NT2/D1 (cell line): ENCODE data around the gene DAB2IP.
A peak's percentile ranks its signal among the peaks of the same experiment; 100 is the strongest.

Experiments used
- DNase-seq: peaks from one replicate; pipeline ENCODE4 v3.0.0-alpha.2; 2011; ENCODE audit warnings: low read depth, low spot score
- H3K27me3 ChIP-seq: 2 replicates; pipeline ENCODE4 v1.6.0; 2011; ENCODE audit warnings: mild to moderate bottlenecking; ENCODE audit not compliant: insufficient read length, insufficient read depth
- H3K36me3 ChIP-seq: 2 replicates; pipeline ENCODE4 v1.6.1; 2011; ENCODE audit warnings: mild to moderate bottlenecking, low read length, mixed read lengths; ENCODE audit not compliant: insufficient read depth, insufficient read length
- H3K4me1 ChIP-seq: 2 replicates; pipeline ENCODE4 v1.5.1; 2011; ENCODE audit not compliant: insufficient read depth, insufficient read length
- H3K4me3 ChIP-seq: 2 replicates; pipeline ENCODE4 v1.5.1; 2011; ENCODE audit warnings: low read depth; ENCODE audit not compliant: insufficient read length
- H3K9ac ChIP-seq: 2 replicates; pipeline ENCODE4 v1.6.0; 2011; ENCODE audit warnings: low read depth; ENCODE audit not compliant: insufficient read length
- H3K9me3 ChIP-seq: 2 replicates; pipeline ENCODE4 v1.5.1; 2011; ENCODE audit warnings: mild to moderate bottlenecking, low read length; ENCODE audit not compliant: insufficient read depth
- SUZ12 ChIP-seq: IDR thresholded peaks from 2 replicates; pipeline ENCODE4 v1.6.1; 2011; ENCODE audit not compliant: insufficient read length, insufficient read depth; ENCODE audit errors: extremely low read depth
- YY1 ChIP-seq: IDR thresholded peaks from 2 replicates; pipeline ENCODE4 v1.6.1; 2011; ENCODE audit not compliant: insufficient read length, insufficient read depth
- ZNF274 ChIP-seq: IDR thresholded peaks from 2 replicates; pipeline ENCODE4 v1.6.1; 2011; ENCODE audit warnings: mild to moderate bottlenecking, low read depth, low read length

Gene DAB2IP

GRCh38 chr9:121732389-121732788 is 81.0 kb downstream of the DAB2IP start:
- Histone ChIP-seq H3K9me3 (no peaks in the 10 kb centered on the region), H3K4me3 (no peak overlapping the region), H3K9ac (no peak overlapping the region), H3K27me3 (no peaks in the 10 kb centered on the region), H3K36me3 (peaks cover 11% of the 10 kb centered on the region), H3K4me1 (peaks cover 28% of the 10 kb centered on the region)
- TF ChIP-seq SUZ12: no peak
- TF ChIP-seq ZNF274: no peak
- no peak for TF ChIP-seq YY1
- no peak for DNase-seq

- peaks cover 14% of the 10 kb centered on the region for H3K36me3 ChIP-seq
- peaks cover 32% of the 10 kb centered on the region for H3K4me1 ChIP-seq
- no peaks in the 10 kb centered on the region for H3K9me3 ChIP-seq
- DNase-seq: no peak
- H3K4me3 ChIP-seq: no peak overlapping the region
- no peaks in the 10 kb centered on the region for H3K27me3 ChIP-seq
- no peak overlapping the region for H3K9ac ChIP-seq
- TF ChIP-seq SUZ12: no peak
- no peak for TF ChIP-seq YY1
- TF ChIP-seq ZNF274: no peak
Measured at GRCh38 chr9:121732886-121733285, 81.5 kb downstream of the DAB2IP start.

GRCh38 chr9:121734465-121734864 is 83.0 kb downstream of the DAB2IP start:
- no peak for DNase-seq
- peaks cover 12% of the 10 kb centered on the region for H3K36me3 ChIP-seq
- peaks cover 39% of the 10 kb centered on the region for H3K4me1 ChIP-seq
- TF ChIP-seq SUZ12: no peak
- no peak for TF ChIP-seq ZNF274
- no peak for TF ChIP-seq YY1
- H3K27me3 ChIP-seq: no peaks in the 10 kb centered on the region
- H3K4me3 ChIP-seq: no peak overlapping the region
- H3K9ac ChIP-seq: no peak overlapping the region
- H3K9me3 ChIP-seq: no peaks in the 10 kb centered on the region

GRCh38 chr9:121735065-121735792 is 83.8 kb downstream of the DAB2IP start:
- no peaks in the 10 kb centered on the region for H3K9me3 ChIP-seq
- peak overlapping the region; percentile 41 for H3K4me3 ChIP-seq
- TF ChIP-seq YY1 (no peak), SUZ12 (no peak)
- peak; percentile 85 for DNase-seq
- peak overlapping the region; percentile 80 for H3K9ac ChIP-seq
- no peaks in the 10 kb centered on the region for H3K27me3 ChIP-seq
- H3K4me1 ChIP-seq: peaks cover 46% of the 10 kb centered on the region
- peaks cover 10% of the 10 kb centered on the region for H3K36me3 ChIP-seq

GRCh38 chr9:121735793-121736770 is 84.6 kb downstream of the DAB2IP start:
- Histone ChIP-seq H3K4me1 (peaks cover 53% of the 10 kb centered on the region), H3K36me3 (peaks cover 13% of the 10 kb centered on the region), H3K9ac (peak overlapping the region; percentile 80), H3K27me3 (no peaks in the 10 kb centered on the region), H3K9me3 (no peaks in the 10 kb centered on the region), H3K4me3 (peak overlapping the region; percentile 41)
- TF ChIP-seq ZNF274 (no peak), SUZ12 (no peak), YY1 (no peak)
- DNase-seq: peak; percentile 43

- H3K27me3 ChIP-seq: no peaks in the 10 kb centered on the region
- TF ChIP-seq SUZ12 (no peak), ZNF274 (no peak), YY1 (no peak)
- H3K36me3 ChIP-seq: peaks cover 13% of the 10 kb centered on the region
- DNase-seq: no peak
- peaks cover 58% of the 10 kb centered on the region for H3K4me1 ChIP-seq
- peak overlapping the region; percentile 38 for H3K4me3 ChIP-seq
- H3K9ac ChIP-seq: peak overlapping the region; percentile 57
- no peaks in the 10 kb centered on the region for H3K9me3 ChIP-seq
Measured at GRCh38 chr9:121736934-121737462, 85.6 kb downstream of the DAB2IP start.
